Measurements from ENCODE around the gene FAP. TPM values are rescaled to one million over a fixed set of nuclear protein-coding genes. Genes with fewer than 3 reads are reported as not detected.

The FAP gene
- total RNA-seq, 4 donors from 2014 or later, result 10.5 to 167 (median 25.9) TPM

DNA sequence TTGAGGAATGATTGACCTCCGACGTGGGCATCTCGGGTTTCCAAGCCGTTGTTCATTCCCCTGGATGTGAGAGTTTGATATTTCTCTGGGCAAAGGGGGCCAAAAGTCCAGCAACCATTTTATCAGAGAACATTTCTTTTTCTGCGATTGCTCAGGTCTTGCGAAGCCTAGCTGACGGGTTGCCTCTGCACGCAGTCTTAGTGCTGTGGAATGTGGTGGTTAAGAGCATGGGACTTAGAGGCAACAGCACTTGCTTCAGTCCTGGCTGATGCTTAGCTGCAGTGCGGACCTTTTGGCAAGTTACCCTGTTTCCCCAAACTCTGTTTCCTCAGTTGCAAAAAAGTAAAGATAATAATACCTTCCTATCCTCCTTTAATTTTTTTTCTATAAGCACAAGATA is 45.0 kb downstream of the FAP start:
- no peaks in the 10 kb centered on the region for H3K9me3 ChIP-seq
- H3K4me3 ChIP-seq, result no peak overlapping the region
- no peaks in the 10 kb centered on the region for H3K27me3 ChIP-seq
- no peak overlapping the region for H3K27ac ChIP-seq
- TF ChIP-seq CTCF (IDR thresholded peaks at IDR 0.05), result no peak
- TF ChIP-seq POLR2A (IDR thresholded peaks at IDR 0.05), result no peak
- intact Hi-C loops (cut with DNase I; ENCODE audit: low total_unique reads), result no loop called here
- no peak for DNase-seq
- H3K4me1 ChIP-seq, result no peaks in the 10 kb centered on the region
- H3K36me3 ChIP-seq, result no peaks in the 10 kb centered on the region

DNA sequence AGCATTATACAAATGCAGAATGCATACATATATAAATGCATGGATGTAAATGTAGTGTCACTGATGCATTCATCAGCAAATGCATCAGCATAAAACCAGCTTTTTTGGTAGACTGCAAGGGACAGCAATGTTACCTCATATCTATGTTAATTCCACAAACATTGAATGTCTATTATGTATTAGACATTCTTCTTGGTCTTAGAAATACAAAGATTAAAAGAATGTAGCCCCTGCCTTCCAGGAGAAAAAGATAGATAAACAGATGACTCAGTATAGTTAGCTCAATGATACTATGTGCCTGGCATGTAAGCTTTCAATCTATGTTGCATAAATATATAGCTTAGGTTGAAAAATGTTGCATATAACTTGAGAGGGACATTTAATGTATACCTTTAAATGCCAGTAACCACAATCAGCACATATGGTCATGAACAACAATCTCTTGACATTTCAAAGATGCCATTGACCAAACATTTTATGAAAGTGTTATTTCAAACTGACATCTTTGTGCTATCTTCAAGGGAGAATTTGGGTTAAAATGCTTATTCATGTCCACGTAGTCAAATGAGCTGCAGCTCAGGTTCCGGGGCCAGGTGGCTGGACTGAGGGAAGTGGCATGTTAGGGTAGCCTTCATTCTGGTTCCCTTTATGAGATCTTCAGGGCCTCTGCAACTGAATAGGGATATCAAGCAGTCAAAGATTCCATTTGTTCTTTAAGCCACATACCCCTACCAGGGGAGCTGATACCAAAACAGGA is 46.0 kb downstream of the FAP start:
- no peak overlapping the region for H3K27ac ChIP-seq
- TF ChIP-seq CTCF (IDR thresholded peaks at IDR 0.05) (no peak), POLR2A (IDR thresholded peaks at IDR 0.05) (no peak)

DNA sequence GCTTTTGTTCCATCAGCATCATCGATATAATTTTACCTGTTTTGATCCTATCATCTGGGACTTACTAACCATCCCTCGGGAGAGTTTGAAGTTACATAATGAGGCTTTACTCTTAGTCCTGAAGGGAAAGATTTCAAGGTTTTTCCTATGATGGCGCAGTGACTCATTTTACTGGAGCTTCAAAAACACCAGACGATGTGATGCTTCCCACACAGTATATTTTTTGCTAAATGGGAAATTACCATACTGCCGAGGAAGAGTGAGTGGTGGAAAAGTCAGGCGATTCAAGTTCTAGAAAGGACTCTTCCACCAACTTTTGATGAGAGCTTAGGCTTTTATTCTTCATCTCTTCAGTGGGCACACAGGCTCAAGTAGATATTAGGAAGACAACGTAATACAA is 46.6 kb downstream of the FAP start:
- Histone ChIP-seq H3K27ac (no peak overlapping the region), H3K4me3 (no peak overlapping the region), H3K9me3 (no peaks in the 10 kb centered on the region), H3K36me3 (no peaks in the 10 kb centered on the region), H3K4me1 (no peaks in the 10 kb centered on the region), H3K27me3 (no peaks in the 10 kb centered on the region)
- intact Hi-C loops (cut with DNase I; ENCODE audit: low total_unique reads), result no loop called here
- TF ChIP-seq POLR2A (IDR thresholded peaks at IDR 0.05), result no peak
- TF ChIP-seq CTCF (IDR thresholded peaks at IDR 0.05), result no peak
- DNase-seq, result no peak

More for the DNA sequence above, 46.0 kb downstream of the FAP start:
- DNase-seq, result no peak
- Histone ChIP-seq H3K36me3 (no peaks in the 10 kb centered on the region), H3K4me3 (no peak overlapping the region), H3K9me3 (no peaks in the 10 kb centered on the region), H3K4me1 (no peaks in the 10 kb centered on the region), H3K27me3 (no peaks in the 10 kb centered on the region)
- intact Hi-C loops (cut with DNase I; ENCODE audit: low total_unique reads), result no loop called here

GRCh38 chr2:162188451-162188850 is 54.8 kb downstream of the FAP start:
- TF ChIP-seq POLR2A (IDR thresholded peaks at IDR 0.05) (no peak), CTCF (IDR thresholded peaks at IDR 0.05) (no peak)
- Histone ChIP-seq H3K27ac (no peak overlapping the region), H3K27me3 (no peaks in the 10 kb centered on the region), H3K36me3 (no peaks in the 10 kb centered on the region), H3K9me3 (no peaks in the 10 kb centered on the region), H3K4me3 (no peak overlapping the region), H3K4me1 (no peaks in the 10 kb centered on the region)
- intact Hi-C loops (cut with DNase I; ENCODE audit: low total_unique reads), result no loop called here
- DNase-seq, result no peak

GRCh38 chr2:162185541-162186232 is 57.6 kb downstream of the FAP start:
- Histone ChIP-seq H3K9me3 (no peaks in the 10 kb centered on the region), H3K4me3 (no peak overlapping the region), H3K27me3 (no peaks in the 10 kb centered on the region), H3K36me3 (no peaks in the 10 kb centered on the region), H3K4me1 (no peaks in the 10 kb centered on the region), H3K27ac (no peak overlapping the region)
- intact Hi-C loops (cut with DNase I; ENCODE audit: low total_unique reads), result no loop called here
- DNase-seq, result no peak
- TF ChIP-seq CTCF (IDR thresholded peaks at IDR 0.05) (no peak), POLR2A (IDR thresholded peaks at IDR 0.05) (no peak)
